ENCODE results near the gene SLC25A39.
"Not testable (repeated sequence)": the region's sequence is repeated elsewhere in the genome, so short reads cannot be mapped to it uniquely, and the experiment has no call there.

Gene SLC25A39

GRCh38 chr17:44354582-44355561, 30.2 kb upstream of the SLC25A39 start:
- no peak for DNase-seq (ENCODE audit: low read depth in 2 of 2)

GRCh38 chr17:44353672-44354331, 29.2 kb upstream of the SLC25A39 start:
- DNase-seq (ENCODE audit: low read depth in 2 of 2): no peak

GRCh38 chr17:44352828-44353671, 28.4 kb upstream of the SLC25A39 start:
- no peak for DNase-seq (ENCODE audit: low read depth in 2 of 2)

- no peak for DNase-seq (ENCODE audit: low read depth in 2 of 2)
These were observed 27.6 kb upstream of the SLC25A39 start for GRCh38 chr17:44351961-44352827.

- no peak for DNase-seq (ENCODE audit: low read depth in 2 of 2)
These were observed 26.8 kb upstream of the SLC25A39 start for GRCh38 chr17:44351464-44351863.

GRCh38 chr17:44350733-44351226, 26.2 kb upstream of the SLC25A39 start:
- peak; percentile 42 to 50 for DNase-seq (ENCODE audit: low read depth in 2 of 2)

GRCh38 chr17:44349553-44350070, 25.0 kb upstream of the SLC25A39 start:
- no peak for DNase-seq (ENCODE audit: low read depth in 2 of 2)

GRCh38 chr17:44348988-44349364, 24.4 kb upstream of the SLC25A39 start:
- no peak for DNase-seq (ENCODE audit: low read depth in 2 of 2)

GRCh38 chr17:44348234-44348987, 23.8 kb upstream of the SLC25A39 start:
- DNase-seq (ENCODE audit: low read depth in 2 of 2): no peak

- DNase-seq (ENCODE audit: low read depth in 2 of 2): not testable (repeated sequence)
These were observed 22.8 kb upstream of the SLC25A39 start for GRCh38 chr17:44347206-44348055.

GRCh38 chr17:44346064-44346844, 21.6 kb upstream of the SLC25A39 start:
- DNase-seq (ENCODE audit: low read depth in 2 of 2): no peak

GRCh38 chr17:44345454-44346026, 20.9 kb upstream of the SLC25A39 start:
- no peak for DNase-seq (ENCODE audit: low read depth in 2 of 2)

GRCh38 chr17:44344939-44345453, 20.4 kb upstream of the SLC25A39 start, which contains the start of gene GRN:
Gene GRN (plus strand): TSS chr17:44345302. CDS start chr17:44349165, 3,863 bp downstream.
- DNase-seq (ENCODE audit: low read depth in 2 of 2): peak; percentile 64 to 78

- no peak for DNase-seq (ENCODE audit: low read depth in 2 of 2)
These were observed 19.0 kb upstream of the SLC25A39 start for GRCh38 chr17:44343510-44344209.

- DNase-seq (ENCODE audit: low read depth in 2 of 2): not testable (repeated sequence)
These were observed 15.9 kb upstream of the SLC25A39 start for GRCh38 chr17:44340553-44340952.

GRCh38 chr17:44338702-44339101, 14.1 kb upstream of the SLC25A39 start:
- DNase-seq (ENCODE audit: low read depth in 2 of 2): no peak

- no peak for DNase-seq (ENCODE audit: low read depth in 2 of 2)
These were observed 11.3 kb upstream of the SLC25A39 start for GRCh38 chr17:44335968-44336367.
